Heart left ventricle (tissue), 13 donors: ENCODE data around the gene ABCA13.

ENCODE experiments used
- CTCF ChIP-seq, 12 donors: fragments of 200-600 bp; sonication (generic) in 4 of 12; IDR thresholded peaks; one replicate each; pipeline versions ENCODE4 v1.5.0 to v1.8.0; 2018 to 2022; ENCODE audit warnings: antibody characterized with exemption in 12 of 12, mild to moderate bottlenecking in 5 of 12
- POLR2A ChIP-seq, 2 donors: fragments of 450-650 bp; IDR thresholded peaks; one replicate each; pipeline ENCODE4 v1.6.1; 2017; ENCODE audit warnings: antibody characterized with exemption in 2 of 2, mild to moderate bottlenecking in 2 of 2, moderate library complexity in 2 of 2
- donor health status: ischemic (EF 13 %, LVEDD 7.1; RV severe dilation, severe dysfunction).
- donor health status: DM: no; HTN: yes; CAD: no.
- donor health status: DM: no; HTN: no; CAD: no.
- donor health status: ischemic (EF 25% LVEDD 6.9; RV normal size, moderate dysfunction).
- donor health status: ischemic (EF 25% LVEDD 5.7; RV mildly dilated, moderate dysfunction).
- donor health status: ischemic (EF 35%, LVEDD 5.7; RV mildly dilated, moderate dysfunction).
- donor health status: nonischemic (EF 11% LVEDD 7.7; RV severe dilation, severe dysfunction).
- donor health status: DM: yes; HTN: yes; CAD: no.
- donor health status: PGD.
- donor health status: ischemic (EF 29% LVEDD 5.4; RV normal size, mild dysfunction).
- donor health status: nonischemic (EF 23%, LVEDD 6.1; RV moderate dilation, normal function).

- no peak for TF ChIP-seq CTCF (IDR thresholded peaks at IDR 0.05)
- no peak for TF ChIP-seq POLR2A (IDR thresholded peaks at IDR 0.05)
Measured at GRCh38 chr7:48262606-48263310, 91.5 kb downstream of the ABCA13 start.
